ENCODE measurements around the gene PPP1R9B.

PPP1R9B gene

DNA sequence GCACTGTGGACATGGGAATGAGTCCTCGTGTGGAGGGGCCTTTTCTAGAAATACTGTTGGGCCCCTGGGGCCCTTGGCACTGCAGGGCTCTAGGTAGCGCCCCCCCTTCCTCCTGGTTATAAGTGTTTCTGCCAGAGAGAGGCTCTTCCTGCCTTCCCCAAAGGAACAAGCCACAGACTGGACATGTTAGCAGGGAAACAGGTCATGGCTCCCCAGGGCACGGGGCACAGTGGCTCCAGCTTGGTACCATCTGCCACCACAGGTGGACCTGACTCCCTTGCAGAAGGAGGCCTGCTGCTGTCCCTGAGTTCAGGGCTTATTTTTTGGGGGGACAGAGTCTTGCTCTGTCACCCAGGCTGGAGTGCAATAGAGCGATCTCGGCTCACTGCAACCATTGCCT lies 46.5 kb downstream of the PPP1R9B start:
- DNase-seq = no peak

DNA sequence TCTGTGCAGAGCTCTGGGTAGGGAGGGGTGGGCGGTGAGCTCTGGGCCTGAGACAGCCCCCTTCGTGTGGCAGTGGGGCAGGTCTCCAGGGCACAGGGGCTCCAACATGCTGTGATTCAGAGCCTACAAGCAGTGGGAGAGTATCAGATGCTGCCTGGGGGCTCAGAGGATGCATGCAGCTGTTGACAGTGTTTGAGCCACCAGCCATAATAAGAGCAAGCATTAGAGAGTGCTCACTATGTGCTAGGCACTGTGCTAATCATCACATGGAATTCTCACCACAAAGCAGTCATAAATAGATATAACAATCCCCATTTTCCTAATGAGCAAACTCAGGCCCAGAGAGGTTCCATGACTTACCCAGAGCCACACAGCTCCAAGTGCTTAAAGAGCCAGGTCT lies 47.2 kb downstream of the PPP1R9B start:
- DNase-seq = no peak

DNA sequence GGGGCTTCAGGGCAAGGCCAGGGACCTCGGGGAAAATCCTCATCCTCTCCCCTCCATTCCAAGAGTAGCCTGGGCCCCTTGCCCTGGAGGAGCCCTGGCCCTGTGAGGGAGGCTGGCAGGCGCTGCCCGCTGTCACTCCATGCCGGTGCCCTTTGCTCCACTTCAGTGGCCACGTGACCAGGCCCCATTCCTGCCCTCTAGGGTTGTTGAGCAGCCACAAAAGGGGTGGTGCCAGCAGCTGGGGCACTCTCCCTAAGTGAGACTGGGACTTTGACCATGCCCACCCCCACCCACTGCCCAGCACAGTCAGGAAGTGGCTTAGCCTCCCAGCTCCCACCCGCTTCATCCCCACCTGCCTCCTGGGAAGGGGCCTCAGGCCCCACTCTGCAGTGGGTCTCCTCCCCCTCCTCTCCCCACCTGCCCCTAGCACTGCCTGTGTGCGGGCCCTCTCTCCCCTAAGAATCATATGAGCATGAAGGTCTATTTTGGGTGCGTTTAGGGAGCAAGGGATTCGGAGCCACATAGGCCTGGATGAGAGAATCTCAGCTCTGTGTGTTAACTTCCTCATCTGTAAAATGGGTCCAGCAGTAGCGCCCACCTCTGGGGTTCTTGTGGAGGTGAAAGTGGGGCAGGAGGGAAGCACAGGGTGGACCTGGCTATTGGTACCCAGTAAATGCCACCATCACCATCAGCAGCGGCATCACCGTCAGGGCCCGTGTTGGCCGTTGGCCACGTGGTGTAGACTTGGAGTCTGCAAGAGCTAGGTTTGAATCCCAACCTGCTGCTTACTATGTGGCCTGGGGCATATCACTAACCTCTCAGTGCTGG lies 48.1 kb downstream of the PPP1R9B start:
- no peak for DNase-seq

DNA sequence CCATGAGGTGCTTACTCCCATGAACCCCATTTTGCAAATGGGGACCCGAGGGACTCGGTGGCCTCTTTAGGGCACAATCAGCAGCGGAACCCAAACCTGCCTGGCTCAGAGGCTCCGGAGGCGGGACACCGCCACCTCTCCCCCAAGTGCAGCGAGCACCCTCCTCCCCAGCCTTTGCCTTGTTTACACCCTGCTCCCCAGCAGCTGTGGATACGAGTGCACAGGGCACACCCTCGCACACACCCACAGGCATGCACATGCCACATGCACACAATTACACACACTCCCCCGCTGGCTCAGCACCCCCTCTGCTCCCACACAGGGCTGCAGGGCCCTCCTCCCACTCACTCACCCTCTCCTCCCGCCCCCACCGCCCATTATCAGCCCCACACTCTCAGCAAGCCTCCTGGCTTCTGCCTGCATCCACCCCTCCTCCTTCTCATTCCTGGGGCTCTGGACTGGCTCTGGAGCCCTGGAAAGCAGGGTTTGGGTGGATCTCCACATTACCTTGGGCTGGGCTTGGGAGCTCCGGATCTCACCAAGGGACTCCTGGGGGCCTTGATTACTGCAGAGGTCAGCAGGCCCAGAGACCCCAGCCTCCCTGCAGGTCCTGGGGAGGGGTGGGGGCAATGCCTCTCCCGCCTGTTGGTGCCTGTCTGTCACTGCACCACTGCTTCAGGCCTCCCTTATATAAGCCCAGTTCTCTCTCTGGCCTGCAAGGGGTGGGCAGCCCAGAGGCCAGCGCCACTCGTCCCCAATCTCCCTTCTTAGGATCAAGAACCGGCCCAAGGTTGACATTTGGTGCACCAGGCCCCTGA lies 48.9 kb downstream of the PPP1R9B start:
- no peak for DNase-seq

DNA sequence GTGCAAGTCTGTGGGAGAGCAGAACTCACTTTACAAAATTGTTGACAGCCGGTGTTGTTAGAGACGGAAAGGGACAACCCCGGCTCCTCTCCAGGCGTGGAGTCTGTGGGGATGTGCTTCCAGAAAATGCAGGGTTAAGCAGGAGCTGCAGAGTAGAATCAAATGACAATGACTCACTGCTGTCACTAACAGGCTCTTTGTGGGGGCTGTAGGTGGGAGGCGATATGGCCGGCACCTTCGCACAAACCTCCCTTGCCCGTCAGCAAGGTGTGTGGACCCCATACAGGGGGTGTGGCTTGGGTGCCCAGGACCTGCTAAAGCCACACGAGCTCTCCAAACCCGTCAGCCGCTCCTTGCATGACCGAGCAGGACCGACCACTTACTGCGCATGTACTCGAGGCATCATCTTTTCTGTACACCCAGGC lies 49.5 kb downstream of the PPP1R9B start:
- DNase-seq = no peak

DNA sequence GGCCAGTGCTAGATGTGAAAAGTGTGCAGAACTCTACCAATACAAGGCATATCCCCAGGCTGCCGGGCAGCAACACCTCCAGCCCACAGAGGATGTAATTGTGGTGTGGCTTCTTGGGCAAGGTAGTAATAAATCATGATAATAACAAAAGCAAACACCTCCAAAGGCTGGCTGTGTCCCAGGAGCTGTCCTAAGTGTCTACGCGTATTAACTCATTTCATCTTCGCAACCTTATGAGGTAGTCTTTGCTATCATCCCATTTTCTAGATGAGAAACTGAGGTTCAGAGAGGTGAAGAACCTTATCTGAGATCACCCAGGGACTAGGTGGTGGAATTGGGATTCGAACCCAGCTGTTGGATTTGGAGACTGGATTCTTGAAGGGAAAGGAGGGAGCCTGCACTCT lies 50.0 kb downstream of the PPP1R9B start:
- no peak for DNase-seq

DNA sequence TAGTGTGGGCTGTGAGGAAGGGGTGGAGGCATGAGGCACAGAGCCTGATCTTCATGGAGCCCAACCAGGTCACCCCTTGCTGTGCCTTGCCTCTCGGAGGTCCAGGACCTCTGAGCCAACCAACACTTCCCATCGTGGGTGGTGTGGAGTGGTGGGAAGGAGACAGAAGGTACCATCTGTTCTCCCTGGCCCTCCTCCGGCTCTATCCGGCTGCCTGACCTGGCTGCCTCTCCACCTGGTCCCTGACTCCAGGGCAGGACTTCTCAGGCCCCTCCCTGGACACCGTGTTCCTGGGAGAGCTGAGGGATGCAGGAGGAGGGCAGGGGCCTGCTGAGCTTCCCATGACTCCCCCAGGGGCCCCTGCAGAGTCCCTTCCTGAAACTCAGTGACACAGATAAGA lies 51.5 kb downstream of the PPP1R9B start:
- DNase-seq = no peak

DNA sequence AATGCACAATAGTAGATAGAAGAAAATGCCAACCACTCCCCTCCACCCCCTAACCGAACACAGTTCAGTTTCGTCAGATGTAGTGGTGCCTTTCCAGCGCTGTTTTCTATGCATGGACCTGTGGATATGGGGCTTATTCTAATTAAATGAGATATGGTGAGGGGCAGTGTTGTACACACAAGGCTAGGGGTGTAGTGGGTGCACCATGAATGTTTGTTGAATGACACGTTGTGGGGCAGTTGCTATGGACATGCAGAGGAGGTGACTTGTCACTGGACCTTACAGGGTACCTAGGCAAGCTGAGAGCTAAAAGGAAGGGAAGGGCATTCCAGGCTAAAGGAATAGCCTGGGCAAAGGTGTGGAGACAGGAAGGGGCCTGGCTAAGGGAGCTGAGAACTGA lies 51.9 kb downstream of the PPP1R9B start:
- no peak for DNase-seq

DNA sequence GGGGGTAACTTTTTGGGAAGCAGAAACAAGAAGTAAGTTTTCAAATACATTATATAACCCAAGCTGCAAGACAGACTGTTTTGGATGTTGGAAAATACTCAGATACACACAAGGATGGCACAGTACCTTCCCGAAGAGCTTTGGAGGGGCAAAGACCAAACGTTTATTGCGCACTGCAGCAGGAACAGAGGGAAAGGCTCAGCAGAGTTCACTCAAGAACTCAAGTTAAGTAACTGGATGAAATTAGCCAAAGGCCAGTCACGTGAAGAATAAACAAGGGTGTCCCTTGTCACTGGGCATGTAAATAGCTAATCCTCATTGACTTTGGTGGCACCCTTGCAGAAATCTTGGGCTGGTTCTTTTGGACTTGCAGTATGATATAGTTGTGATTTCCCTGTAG lies 52.6 kb downstream of the PPP1R9B start:
- DNase-seq = no peak

DNA sequence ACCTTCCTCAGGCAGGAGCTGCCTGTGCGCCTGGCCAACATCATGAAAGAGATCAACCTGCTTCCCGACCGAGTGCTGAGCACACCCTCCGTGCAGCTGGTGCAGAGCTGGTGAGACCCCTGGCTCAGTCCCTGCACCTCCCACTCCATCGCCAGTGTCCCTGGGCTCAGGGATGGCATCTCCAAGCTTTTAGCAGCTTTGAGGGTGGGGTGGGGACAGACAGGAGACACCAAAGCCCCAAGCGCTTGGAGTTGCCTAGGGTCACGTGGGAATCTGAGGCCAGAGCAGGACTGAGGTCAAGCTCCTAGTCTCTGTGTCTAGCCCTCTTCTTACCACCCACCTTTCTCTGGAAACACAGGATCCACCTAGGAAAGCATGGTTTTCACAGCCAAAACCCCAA lies 53.0 kb downstream of the PPP1R9B start:
- no peak for DNase-seq

DNA sequence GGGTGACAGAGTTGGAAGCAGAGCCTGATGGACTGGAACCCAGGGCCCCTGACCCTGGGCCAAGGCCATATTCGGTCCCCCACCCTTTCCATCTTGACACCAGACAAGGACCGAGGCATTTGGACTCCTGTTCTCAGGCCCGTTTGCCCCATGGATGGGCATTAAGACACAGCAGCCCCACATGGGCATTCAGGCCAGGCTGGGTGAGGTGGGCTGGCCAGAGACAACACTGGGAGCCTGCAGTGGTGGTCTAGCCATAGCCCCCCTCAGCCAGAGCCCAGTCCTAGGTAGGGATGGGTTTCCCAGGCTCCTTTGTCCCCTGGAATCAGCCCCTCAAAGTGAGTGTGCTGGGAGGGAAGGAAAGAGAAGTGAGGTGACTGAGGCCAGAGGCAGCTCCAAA lies 53.7 kb downstream of the PPP1R9B start:
- DNase-seq = no peak

DNA sequence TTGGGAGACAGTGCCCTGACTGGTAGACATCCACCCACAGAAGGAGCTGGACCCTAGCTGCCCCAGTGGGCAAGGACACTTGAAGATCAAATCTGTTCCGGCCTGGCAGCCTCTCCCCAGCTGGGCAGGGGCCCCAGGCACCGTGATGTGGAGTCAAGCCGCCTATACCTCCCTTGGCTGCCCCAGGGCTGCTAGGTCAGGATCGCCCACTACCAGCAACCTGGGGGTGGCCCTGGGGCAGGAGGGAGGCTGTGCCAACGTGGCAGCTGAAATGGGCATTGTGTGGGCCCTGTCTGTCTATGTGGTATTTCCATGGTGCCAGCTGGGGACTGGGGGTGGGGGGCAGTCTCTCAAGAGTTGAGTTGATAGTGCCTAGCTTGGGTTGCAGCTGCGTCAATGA lies 54.4 kb downstream of the PPP1R9B start:
- no peak for DNase-seq

DNA sequence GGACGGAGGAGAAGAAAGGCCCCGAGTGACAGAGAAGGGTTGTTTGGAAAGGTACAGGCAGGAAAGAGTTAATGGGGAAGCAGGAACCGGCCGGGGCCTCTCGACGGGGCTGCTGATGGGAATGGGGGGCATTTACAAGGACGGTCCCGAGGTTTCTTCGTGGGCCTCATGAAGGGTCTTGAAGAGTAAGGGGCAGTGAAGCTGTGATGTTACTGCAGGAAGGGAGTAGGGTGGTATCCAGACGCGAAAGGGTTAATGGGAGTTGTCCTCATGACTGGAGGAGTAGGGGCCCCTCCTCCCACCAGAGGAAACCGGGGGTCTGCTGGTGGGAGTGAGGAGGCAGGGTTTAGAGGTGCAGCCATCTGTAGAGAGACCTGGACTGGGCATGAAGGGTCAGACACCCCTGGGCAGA lies 54.8 kb downstream of the PPP1R9B start:
- DNase-seq = no peak

DNA sequence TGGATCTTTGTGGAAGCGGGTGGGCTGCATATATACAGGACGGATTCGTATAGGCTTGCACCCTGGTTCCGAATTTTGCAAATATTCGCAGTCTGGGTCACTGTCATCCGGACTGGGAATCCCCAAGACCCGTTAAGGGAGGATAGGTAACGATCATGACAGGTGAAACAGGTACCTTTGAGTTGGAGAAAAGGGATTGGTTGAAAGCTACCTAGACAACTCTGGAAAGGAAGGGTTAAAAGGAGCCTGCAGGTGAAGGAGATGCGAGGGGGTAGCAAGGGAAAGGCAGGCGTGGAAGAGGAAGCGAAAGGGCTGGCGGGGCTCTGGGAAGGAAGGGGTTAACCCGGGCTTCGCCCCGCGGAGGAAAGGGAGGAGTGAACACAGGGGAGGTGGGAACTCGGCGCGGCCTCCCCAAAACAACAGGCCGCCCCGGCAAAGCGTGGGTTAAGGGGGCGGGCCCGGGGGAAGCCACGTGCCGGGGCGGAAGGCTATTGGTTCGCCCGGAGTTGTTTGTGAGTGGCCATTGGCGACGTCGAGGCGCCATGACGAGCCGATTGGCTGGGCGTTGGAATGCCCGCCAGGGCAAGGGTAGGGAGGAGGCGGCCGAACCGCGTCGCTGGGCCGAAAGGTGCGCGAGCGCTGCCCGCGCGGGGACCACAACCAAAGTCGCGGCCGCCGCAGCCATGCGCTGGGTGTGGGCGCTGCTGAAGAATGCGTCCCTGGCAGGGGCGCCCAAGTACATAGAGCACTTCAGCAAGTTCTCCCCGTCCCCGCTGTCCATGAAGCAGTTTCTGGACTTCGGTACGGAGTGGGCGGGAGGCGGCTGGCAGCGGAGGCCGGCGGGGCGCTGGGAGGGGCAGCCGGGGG lies 55.5 kb downstream of the PPP1R9B start, which contains the start of gene PDK2:
TSS of gene PDK2 (plus strand) at position 599 of the 867 bp plus-strand sequence. CDS start at position 684, 85 bp downstream.
- peak; percentile 91 to 98 (median 96) for DNase-seq

DNA sequence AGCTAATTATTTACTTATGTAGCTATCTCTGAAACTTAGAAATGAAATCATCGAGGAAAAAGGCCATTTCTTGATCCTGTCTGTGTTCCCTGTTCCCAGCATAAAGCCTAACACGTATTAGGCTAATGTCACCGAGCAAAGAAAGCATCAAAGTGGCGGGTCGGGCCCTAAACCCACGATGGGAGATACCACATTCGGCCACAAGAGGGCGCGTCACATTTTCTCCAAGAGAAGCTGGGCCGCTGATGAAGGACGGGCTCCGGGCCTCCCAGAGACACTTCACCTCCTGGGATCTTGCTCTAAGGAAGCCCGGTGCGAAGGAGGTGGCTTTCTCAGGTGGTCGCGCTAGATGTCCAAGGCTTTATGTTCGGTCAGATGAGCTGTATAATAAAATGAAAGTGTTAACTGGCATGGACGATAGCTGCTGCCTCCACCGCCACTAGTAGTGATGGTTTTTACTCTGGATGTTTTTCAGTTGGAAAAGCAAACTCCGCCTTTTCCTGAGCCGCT lies 56.2 kb downstream of the PPP1R9B start:
- DNase-seq = peak; percentile 73 to 94 (median 86)

DNA sequence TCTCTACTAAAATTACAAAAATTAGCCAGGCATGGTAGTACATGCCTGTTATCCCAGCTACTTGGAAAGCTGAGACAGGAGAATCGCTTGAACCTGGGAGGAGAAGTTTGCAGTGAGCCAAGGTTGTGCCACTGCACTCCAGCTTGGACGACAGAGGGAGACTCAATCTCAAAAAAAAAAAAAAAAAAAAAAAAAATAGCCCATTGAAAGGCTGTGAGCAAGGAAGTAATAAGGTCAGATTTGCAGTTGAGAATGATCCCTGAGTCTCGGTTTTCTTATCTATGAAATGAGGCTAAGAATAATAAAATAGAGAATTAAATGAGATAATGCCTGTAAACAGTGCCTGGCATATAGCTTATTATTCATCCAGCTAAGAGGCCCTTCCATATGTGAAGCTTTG lies 56.7 kb downstream of the PPP1R9B start:
- DNase-seq = no peak

DNA sequence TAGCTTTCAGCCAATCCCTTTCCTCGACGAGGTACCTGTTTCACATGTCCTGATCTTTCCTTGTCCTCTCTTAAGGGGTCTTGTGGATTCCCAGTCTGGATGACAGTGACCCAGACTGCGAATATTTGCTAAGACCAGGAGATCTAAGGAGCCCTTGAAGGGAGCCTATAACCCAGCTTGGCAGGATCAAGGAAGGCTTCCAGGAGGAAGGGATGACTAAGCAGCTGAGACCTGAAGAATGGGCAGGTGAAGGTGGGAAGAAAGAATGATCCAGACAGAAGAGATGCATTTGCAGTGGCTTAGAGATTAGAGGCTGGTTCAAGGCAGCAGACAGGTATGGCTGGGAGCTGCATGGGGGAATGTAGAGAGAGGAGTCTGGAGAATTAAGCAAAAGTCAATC lies 57.2 kb downstream of the PPP1R9B start:
- DNase-seq = no peak

DNA sequence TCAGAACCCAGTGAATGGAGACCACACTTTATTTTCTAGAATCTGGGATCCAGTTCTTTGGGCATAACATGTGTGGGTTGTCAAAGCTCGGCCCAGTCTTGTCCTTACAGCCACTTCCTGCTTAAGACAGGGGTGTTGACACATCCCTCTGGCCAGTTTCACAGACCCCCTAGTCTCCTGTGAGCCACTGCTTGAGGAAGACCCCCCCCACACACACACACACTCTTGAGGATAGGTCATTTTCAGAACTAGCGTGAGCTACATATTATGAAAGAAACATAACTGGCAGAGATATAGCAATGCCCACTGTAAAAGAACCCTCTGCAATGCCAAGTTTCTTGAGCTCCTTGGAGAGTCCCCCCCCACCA lies 58.6 kb downstream of the PPP1R9B start:
- no peak for DNase-seq

DNA sequence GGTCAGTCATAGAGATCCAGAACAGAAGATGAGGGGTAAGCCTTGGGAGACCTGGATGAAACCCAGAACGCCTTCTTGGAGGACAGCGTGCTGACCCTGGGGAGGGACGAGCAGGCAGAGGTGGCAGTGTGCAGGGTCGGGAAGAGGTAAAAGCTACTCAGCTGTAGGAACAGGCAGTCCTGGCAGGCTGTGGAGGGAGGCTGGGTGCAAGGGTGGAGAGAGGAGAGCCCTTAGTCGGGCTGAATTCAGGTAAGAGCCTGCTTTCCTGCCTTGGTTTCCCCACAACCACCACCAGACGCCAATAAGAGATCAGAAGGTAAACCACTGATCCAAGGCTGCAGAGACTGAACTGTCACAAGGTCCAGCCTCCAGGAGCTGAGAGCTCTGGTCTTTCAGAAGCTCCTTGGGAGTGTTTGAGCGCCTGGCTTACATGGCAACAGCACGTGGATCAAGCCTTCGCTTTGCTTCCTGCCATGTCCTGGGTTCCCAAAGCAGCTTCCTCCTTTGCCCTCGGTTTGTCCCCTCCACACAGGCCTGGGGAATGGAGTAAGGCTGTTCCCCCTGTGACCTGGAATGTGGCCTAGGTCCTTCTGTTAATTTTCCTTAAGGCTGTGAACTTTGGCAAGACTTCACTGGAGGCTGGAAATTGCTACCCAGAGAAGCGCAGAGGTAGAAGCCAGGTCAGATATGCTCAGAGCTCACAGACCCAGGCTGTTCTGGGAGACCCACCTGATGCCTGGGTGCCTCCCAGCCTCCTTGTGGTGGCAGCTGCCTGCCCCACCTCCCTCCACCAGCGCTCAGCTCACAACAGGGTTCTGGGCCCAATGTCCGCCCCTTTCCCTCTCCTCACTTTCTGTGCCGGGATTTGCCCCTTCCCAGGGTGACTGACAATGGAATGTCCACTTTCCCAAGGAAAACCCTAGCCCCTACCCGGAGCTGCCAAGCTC lies 59.2 kb downstream of the PPP1R9B start:
- DNase-seq = no peak

DNA sequence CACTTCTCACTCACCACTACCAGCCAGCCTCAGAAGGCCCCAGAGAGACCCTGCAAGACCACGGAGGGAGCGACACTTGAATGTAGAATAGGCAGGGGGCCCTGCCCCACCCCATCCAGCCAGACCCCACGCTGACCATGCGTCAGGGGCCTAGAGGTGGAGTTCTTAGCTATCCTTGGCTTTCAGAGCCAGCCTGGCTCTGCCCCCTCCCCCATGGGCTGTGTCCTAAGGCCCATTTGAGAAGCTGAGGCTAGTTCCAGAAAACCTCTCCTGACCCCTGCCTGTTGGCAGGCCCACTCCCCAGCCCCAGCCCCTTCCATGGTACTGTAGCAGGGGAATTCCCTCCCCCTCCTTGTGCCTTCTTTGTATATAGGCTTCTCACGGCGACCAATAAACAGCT lies 60.4 kb downstream of the PPP1R9B start:
- DNase-seq = no peak

DNA sequence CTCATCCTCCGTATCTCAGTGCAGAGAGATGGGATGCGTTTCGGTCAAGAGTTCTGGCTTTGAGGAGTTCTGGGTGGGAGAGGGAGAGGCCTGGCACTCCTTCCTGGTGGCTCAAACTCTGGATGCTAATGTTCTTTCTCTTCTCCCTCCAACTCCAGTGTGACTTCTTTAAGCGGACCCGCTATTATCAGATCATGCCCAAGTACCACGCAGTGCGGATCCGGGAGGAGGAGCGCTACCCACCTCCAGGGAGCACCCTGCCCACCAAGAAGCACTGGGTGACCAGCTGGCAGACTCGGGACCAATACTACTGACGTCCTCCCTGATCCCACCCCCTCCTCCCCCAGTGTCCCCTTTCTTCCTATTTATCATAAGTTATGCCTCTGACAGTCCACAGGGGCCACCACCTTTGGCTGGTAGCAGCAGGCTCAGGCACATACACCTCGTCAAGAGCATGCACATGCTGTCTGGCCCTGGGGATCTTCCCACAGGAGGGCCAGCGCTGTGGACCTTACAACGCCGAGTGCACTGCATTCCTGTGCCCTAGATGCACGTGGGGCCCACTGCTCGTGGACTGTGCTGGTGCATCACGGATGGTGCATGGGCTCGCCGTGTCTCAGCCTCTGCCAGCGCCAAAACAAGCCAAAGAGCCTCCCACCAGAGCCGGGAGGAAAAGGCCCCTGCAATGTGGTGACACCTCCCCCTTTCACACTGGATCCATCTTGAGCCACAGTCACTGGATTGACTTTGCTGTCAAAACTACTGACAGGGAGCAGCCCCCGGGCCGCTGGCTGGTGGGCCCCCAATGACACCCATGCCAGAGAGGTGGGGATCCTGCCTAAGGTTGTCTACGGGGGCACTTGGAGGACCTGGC lies 61.3 kb downstream of the PPP1R9B start:
- DNase-seq = no peak

Data from stimulated activated naive CD4-positive, alpha-beta T cell (primary cell).